Measurements from ENCODE around the gene EIF4B. TPM values are rescaled to one million over a fixed set of nuclear protein-coding genes. Genes with fewer than 3 reads are reported as not detected.

EIF4B gene
- total and polyA plus RNA-seq, 4 donors = 81.9 to 684 (median 220) TPM

GRCh38 chr12:53060064-53060720 lies 53.9 kb downstream of the EIF4B start:
- Histone ChIP-seq H3K4me3 (no peak overlapping the region), H3K27me3 (ENCODE audit: control insufficient read depth in 3 of 3, insufficient read depth in 3 of 3, low read length in 2 of 3) (no peaks in the 10 kb centered on the region), H3K36me3 (ENCODE audit: control insufficient read depth in 4 of 4, insufficient read depth in 4 of 4, low read length in 4 of 4) (peaks cover 0 to 78% (median 62%) of the 10 kb centered on the region in 4 donors), H3K4me1 (ENCODE audit: control insufficient read depth in 5 of 5, insufficient read depth in 5 of 5, low read length in 5 of 5) (peaks cover 0 to 20% (median 11%) of the 10 kb centered on the region in 5 donors), H3K9ac (ENCODE audit: insufficient read depth in 1 of 2, low read length in 2 of 2) (no peak overlapping the region), H3K9me3 (ENCODE audit: control insufficient read depth in 4 of 4, insufficient read depth in 3 of 4, low read length in 3 of 4) (no peaks in the 10 kb centered on the region), H3K27ac (ENCODE audit: low read depth in 1 of 2, low read length in 1 of 2) (peak overlapping the region in 1 of 2 donors; percentile 43)
- WGBS, 2 donors = 86 to 88% methylated on average over 17 of the region's 17 CpGs
- no peak for DNase-seq
- ATAC-seq (ENCODE audit: insufficient read depth, low FRiP score) = no peak
- TF ChIP-seq CTCF (IDR thresholded peaks at IDR 0.05; ENCODE audit: control extremely low read depth, extremely low read depth) = no peak

GRCh38 chr12:53060721-53061276 lies 54.5 kb downstream of the EIF4B start:
- TF ChIP-seq CTCF (IDR thresholded peaks at IDR 0.05; ENCODE audit: control extremely low read depth, extremely low read depth) = no peak
- H3K27me3 ChIP-seq (ENCODE audit: control insufficient read depth in 3 of 3, insufficient read depth in 3 of 3, low read length in 2 of 3) = no peaks in the 10 kb centered on the region
- peaks cover 0 to 78% (median 59%) of the 10 kb centered on the region in 4 donors for H3K36me3 ChIP-seq (ENCODE audit: control insufficient read depth in 4 of 4, insufficient read depth in 4 of 4, low read length in 4 of 4)
- peak overlapping the region in 1 of 2 donors; percentile 43 for H3K27ac ChIP-seq (ENCODE audit: low read depth in 1 of 2, low read length in 1 of 2)
- H3K4me1 ChIP-seq (ENCODE audit: control insufficient read depth in 5 of 5, insufficient read depth in 5 of 5, low read length in 5 of 5) = peaks cover 0 to 20% (median 11%) of the 10 kb centered on the region in 5 donors
- no peak overlapping the region for H3K4me3 ChIP-seq
- ATAC-seq (ENCODE audit: insufficient read depth, low FRiP score) (no peak), DNase-seq (no peak)
- no peaks in the 10 kb centered on the region for H3K9me3 ChIP-seq (ENCODE audit: control insufficient read depth in 4 of 4, insufficient read depth in 3 of 4, low read length in 3 of 4)
- WGBS, 2 donors = 55 to 65% methylated on average over 18 of the region's 18 CpGs
- no peak overlapping the region for H3K9ac ChIP-seq (ENCODE audit: insufficient read depth in 1 of 2, low read length in 2 of 2)

GRCh38 chr12:53061404-53062010 lies 55.3 kb downstream of the EIF4B start:
- 66 to 77% methylated on average over 5 of the region's 5 CpGs for WGBS, 2 donors
- no peak for TF ChIP-seq CTCF (IDR thresholded peaks at IDR 0.05; ENCODE audit: control extremely low read depth, extremely low read depth)
- Histone ChIP-seq H3K4me1 (ENCODE audit: control insufficient read depth in 5 of 5, insufficient read depth in 5 of 5, low read length in 5 of 5) (peaks cover 0 to 25% (median 11%) of the 10 kb centered on the region in 5 donors), H3K27ac (ENCODE audit: low read depth in 1 of 2, low read length in 1 of 2) (peak overlapping the region in 1 of 2 donors; percentile 43), H3K9ac (ENCODE audit: insufficient read depth in 1 of 2, low read length in 2 of 2) (peak overlapping the region in 1 of 2 donors; percentile 4), H3K9me3 (ENCODE audit: control insufficient read depth in 4 of 4, insufficient read depth in 3 of 4, low read length in 3 of 4) (no peaks in the 10 kb centered on the region), H3K4me3 (no peak overlapping the region), H3K36me3 (ENCODE audit: control insufficient read depth in 4 of 4, insufficient read depth in 4 of 4, low read length in 4 of 4) (peaks cover 0 to 80% (median 55%) of the 10 kb centered on the region in 4 donors), H3K27me3 (ENCODE audit: control insufficient read depth in 3 of 3, insufficient read depth in 3 of 3, low read length in 2 of 3) (no peaks in the 10 kb centered on the region)
- ATAC-seq (ENCODE audit: insufficient read depth, low FRiP score) (peak; percentile 8), DNase-seq (peak in 2 of 3 donors; percentile 56 to 63)

Measured in lung (tissue), 12 donors.